ENCODE results near the gene RHEBL1.
A peak's percentile ranks its signal among the peaks of the same experiment; 100 is the strongest.

RHEBL1 gene

GRCh38 chr12:49069507-49070346 is at the start of gene RHEBL1:
TSS of gene RHEBL1 (minus strand) at chr12:49069979. CDS start at chr12:49069785, 194 bp downstream.
- DNase-seq, result peak; percentile 95

GRCh38 chr12:49111206-49111605 is 41.4 kb upstream of the RHEBL1 start:
- DNase-seq, result no peak

GRCh38 chr12:49110464-49111155 is 40.8 kb upstream of the RHEBL1 start, which contains the start of gene LMBR1L:
TSS of gene LMBR1L (minus strand) at chr12:49110847. CDS start at chr12:49110555, 292 bp downstream.
- peak; percentile 98 for DNase-seq

- peak; percentile 25 for DNase-seq
These were observed 40.1 kb upstream of the RHEBL1 start for GRCh38 chr12:49109641-49110463.

- DNase-seq, result no peak
These were observed 39.2 kb upstream of the RHEBL1 start for GRCh38 chr12:49108958-49109404.

- DNase-seq, result no peak
These were observed 35.8 kb upstream of the RHEBL1 start for GRCh38 chr12:49105504-49106084.

GRCh38 chr12:49104822-49105221 is 35.0 kb upstream of the RHEBL1 start:
- DNase-seq, result no peak

- no peak for DNase-seq
These were observed 30.6 kb upstream of the RHEBL1 start for GRCh38 chr12:49100380-49100779.

- no peak for DNase-seq
These were observed 28.9 kb upstream of the RHEBL1 start for GRCh38 chr12:49098703-49099102.

GRCh38 chr12:49098035-49098451 is 28.3 kb upstream of the RHEBL1 start:
- DNase-seq, result peak; percentile 27

GRCh38 chr12:49097381-49097780 is 27.6 kb upstream of the RHEBL1 start:
- DNase-seq, result no peak

GRCh38 chr12:49094975-49095365 is 25.2 kb upstream of the RHEBL1 start:
- DNase-seq, result no peak

GRCh38 chr12:49094160-49094974 is 24.6 kb upstream of the RHEBL1 start, which contains the start of gene DHH:
TSS of gene DHH (minus strand) at chr12:49094801. CDS start at chr12:49094512, 289 bp downstream.
- peak; percentile 10 for DNase-seq

- DNase-seq, result no peak
These were observed 24.0 kb upstream of the RHEBL1 start for GRCh38 chr12:49093792-49094159.

GRCh38 chr12:49092816-49093406 is 23.1 kb upstream of the RHEBL1 start:
- no peak for DNase-seq

- DNase-seq, result no peak
These were observed 22.5 kb upstream of the RHEBL1 start for GRCh38 chr12:49092086-49092815.

GRCh38 chr12:49091836-49092085 is 22.0 kb upstream of the RHEBL1 start:
- no peak for DNase-seq

GRCh38 chr12:49091056-49091835 is 21.5 kb upstream of the RHEBL1 start:
- no peak for DNase-seq

GRCh38 chr12:49089821-49090773 is 20.3 kb upstream of the RHEBL1 start:
- peak; percentile 33 for DNase-seq
